GM18526 (cell line): ENCODE results near the gene SHC1.

ENCODE experiments used
- POLR2A ChIP-seq: IDR thresholded peaks from 3 replicates; pipeline ENCODE4 v1.6.1; 2011; ENCODE audit not compliant: insufficient read length; ENCODE audit errors: extremely low read depth

Gene SHC1

DNA sequence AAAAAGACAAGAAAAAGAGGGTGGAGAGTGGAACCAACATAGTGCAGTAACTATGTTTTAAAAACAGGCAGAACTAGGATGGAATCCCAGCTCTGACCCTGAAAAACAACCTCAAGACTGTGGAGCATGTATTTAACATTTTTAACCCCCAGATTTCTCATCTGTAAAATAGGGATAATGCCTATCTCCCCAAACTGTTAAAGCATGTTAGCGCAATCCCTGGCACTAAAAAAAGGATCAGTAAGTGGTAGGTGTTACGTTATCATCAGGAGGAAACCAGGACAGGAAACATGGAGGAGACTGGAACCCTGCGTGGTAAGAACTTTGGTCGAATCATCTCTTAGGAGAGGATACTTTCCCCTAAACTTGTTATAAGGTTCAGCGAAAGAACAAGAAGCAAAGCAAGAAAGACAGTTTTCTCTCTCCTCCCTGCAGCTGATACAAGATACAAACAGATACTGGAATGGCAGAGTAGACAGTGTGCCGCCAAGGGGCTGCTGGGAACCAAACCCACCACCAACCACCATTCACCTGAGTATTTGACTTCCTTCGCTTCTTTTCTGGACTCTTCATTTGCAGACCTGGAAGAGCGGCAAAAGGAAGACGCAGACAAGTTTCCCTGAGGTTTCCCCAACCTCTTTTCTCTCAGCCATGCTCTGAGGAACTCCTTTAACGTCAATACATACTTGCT lies 10.0 kb downstream of the SHC1 start:
- TF ChIP-seq POLR2A, result no peak

DNA sequence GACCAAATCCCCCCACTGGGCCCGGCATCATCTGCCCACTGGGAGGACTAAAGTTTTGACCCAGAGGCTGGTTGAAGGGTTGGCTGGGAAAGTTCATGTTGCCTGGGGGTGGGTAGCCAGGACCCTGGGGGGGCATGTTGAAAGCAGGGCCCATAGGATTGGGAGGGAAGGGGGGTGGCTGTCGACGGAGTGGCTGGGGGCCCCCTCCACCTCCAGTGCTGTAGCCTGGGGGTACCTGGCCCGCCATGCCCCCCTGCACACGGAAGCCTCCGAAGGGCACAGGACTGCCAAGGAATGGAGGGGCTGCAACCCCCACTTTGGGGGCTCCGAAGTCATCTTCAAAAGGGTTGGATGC lies 11.1 kb downstream of the SHC1 start:
- no peak for TF ChIP-seq POLR2A

DNA sequence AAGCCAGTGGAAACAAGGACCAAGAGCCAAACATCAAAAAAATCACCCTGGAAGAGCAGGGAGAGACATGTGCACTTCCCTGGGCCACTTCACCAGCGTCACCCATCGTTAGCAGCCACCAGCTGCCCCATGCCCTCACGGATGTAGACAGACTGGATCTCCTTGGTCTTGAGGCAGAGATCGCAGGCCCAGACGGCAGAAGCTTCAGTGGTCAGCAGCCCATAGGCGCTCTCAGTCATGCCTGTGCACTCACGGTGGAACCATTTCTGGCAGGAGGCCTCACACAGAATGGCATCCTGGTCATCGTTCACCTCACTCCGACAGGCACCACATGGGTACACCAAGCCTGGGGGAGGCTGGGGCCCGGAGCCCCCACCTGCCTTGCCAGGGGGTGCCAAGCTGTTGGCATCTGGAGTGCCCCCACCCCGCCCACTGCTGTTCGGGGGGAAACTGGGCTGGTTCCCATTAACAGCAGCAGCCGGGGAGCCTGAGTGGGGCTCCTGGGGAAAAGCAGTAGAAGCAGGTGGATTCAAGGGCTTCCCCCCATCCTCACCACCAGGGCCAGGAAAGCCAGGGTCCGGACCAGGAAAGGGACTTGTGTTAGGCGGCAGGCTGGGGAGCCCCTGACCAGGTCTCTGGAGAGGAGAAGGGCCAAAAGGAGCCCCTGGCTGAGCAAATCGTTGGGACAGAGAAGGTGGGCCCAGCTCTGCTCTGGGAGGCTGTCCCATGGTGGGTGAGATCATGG lies 11.7 kb downstream of the SHC1 start:
- TF ChIP-seq POLR2A, result no peak

DNA sequence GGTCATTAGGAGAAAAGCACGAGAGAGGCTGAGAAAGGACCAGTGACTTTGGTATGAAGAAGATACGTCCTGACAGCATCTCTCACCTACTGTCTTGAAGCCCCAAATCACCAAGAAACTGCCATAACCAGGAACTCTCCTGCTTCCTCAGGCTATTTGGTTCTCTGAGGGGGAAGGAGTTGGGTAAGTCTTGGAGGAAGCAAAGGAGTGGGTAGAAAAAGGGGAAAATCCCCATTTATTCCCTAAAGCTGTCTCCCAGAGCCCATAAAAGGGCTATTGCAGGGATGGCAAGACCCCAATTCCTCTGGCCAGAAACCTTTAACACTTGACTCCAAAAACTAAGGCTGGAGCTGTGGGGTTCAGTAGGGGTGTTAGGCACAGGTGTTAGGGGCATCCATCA lies 12.5 kb downstream of the SHC1 start:
- TF ChIP-seq POLR2A, result no peak

DNA sequence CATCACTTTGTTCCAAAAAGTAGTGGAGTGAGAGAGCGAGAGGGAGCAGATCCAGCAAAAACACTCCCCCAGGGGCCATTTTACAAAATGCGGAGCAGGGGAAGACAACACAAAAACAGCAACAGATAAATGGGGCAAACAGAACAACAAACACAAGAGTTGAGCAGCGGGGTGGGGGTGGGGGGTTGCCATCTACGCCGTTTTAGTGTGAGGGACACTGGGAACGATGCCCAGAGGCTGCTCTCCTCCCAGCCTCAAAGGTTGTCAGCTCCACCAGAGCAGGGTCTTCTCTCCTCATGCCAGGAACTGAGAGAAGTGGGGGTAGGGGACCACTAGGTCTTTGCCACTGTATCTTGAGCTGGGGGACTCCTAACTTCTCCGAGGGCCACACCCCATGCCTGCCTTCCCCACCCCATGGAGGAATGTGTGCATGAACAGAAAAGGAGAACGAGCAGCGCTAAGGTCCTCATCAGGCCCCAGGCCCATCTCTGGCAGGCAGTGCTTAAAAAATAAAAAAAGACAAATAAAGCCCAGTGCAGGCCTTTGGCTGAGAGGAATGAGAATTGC lies 13.4 kb downstream of the SHC1 start:
- no peak for TF ChIP-seq POLR2A

DNA sequence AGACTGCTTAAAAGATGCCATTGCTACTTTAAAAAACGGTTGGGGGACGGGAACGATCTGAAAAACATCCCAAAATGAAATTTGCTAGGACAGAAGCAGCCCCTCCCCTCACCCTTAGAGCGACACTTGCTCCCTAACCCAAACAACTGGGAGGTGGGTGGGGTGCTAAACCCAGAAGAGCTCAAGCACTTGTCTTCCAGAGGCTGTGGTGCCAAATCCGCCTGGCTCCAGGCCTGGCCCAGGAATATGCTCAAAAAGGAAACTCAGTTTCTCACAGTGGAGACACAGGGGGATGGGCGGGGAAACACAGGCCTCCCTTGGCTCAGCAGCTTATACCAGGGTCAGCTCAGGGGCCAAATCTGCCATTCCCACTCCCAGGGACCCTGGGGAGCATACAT lies 14.0 kb downstream of the SHC1 start:
- no peak for TF ChIP-seq POLR2A

DNA sequence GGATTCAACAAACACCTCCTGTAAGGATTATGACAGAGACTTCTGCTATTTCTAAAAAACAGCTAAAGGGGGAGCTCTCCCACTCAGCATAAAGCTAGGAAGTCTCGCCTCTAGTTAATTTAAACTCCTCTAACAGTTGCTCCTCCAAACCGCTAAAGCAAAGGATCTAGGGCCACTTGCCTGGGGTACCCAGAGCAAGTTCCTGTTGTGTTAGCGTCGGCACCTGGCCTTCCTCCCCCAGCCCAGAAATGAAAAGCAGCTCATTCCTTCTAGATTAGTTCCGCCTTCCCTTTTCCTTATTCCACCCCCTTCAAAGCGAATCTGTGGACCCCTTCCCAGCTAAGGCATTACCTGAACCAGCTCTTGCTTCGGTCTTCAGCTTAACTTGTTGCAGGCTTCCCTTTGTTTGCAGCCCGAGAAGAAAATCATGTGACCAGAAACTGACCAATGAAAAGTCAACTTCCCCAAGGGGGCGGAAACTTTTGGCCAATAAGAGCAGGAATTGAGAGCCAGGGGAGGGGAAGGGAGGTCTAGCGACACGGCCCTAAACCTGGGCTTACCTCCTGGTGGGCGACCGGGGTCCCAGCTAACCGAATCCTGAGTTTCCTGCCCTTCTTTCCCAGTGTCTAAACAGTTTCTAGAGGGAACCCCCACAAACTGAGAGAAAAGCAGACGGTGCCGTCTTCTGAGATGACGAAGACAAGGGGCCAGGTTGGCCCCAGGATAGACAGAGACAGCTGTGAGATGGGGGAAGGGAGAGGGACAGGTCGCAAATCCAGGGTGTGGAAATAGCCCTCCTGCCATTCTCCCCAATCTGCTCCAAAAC lies 14.6 kb downstream of the SHC1 start, which contains the start of gene PBXIP1:
Gene PBXIP1 (minus strand): TSS at position 382 of the 826 bp plus-strand sequence. CDS start 2,378 bp downstream, outside the sequence.
- no peak for TF ChIP-seq POLR2A

DNA sequence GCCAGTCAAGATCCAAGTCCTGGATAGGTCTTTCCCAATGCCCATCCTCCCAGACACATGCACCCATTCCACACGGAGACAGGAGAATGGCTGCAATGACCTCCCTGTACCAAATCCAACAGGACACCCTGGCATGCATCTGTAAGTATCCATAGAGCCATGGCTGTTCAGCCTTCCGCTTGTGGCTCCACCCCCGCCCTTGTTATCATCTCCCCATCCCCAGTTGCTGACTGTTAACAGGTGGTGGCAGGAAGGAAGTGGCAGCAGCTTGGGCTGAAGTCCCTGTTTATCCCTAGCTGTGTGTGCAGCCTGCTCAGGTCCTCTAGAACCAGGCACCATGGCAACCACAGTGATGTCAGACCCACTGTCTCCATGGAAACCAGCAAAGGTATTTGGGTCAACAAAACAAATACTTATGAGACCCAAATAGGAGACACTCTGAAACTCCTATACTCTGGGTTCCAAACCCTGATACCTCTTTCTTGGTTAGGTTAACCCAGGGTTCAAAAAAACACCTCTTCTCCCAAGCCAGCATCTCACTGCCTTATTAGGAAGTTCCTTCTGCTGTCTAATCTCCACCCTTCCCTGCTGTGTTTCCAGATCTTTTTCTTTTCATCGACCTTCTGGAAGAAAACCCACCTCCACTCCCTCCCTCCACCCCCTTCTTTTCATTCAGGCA lies 15.4 kb downstream of the SHC1 start:
- peak; percentile 26 for TF ChIP-seq POLR2A

DNA sequence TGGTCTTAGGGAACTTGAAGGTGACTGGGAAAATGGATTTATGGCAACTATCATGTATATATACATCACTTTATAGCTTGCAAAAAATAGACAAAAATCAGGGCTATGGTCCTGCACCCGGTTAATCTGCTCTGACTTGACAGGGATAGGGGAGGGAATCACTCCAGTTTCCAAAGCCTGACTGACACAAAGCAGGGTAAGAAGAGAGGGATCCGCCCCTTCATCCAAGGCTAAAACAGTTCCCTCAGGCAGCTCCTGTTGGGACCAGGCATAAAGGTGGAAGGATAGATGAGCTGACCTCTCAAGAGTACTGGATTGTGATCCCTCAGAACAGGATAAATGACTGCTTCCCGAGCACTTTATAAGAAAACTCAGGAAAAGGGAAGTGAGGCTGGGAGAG lies 16.0 kb downstream of the SHC1 start:
- TF ChIP-seq POLR2A, result no peak

DNA sequence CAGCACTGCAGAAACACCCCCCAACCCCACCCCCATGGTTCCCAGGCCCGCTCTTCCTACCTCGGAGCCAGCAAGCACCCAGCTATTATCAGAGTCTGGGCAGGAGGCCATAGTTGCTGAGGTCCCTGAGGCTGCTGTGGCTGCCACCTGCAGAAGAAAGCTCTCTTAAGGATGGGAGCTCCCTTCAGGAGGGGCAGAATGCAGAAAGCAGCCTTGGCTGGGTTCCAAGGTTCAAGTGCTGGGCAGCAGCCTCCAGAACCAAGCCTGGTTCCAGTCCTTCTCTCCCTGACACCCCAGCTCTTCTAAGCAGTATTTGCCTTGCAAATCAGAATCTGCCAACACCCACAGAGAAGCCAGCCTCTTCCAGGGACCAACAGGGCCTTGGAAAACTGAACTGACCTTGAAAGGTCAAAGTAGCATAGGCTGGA lies 16.9 kb downstream of the SHC1 start:
- no peak for TF ChIP-seq POLR2A

DNA sequence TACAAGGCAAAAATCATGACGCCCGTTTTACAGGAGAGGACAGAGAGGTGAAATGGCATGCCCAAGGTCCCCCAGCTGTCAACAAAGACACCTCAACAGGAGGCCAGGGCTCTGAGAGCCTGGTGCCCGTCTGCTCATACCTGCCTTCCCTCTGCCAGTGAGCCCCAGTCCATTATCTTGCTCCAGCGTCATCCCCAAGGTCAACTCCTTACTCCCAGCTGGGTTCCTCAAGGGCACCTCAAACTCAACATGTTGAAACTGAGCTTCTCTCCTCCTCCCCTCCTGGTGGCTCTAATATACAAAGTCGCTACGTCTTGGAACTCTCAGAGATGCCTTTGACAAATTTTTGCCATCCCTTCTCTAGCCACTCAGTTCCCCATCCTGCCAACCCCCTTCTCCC lies 17.9 kb downstream of the SHC1 start:
- TF ChIP-seq POLR2A, result no peak

DNA sequence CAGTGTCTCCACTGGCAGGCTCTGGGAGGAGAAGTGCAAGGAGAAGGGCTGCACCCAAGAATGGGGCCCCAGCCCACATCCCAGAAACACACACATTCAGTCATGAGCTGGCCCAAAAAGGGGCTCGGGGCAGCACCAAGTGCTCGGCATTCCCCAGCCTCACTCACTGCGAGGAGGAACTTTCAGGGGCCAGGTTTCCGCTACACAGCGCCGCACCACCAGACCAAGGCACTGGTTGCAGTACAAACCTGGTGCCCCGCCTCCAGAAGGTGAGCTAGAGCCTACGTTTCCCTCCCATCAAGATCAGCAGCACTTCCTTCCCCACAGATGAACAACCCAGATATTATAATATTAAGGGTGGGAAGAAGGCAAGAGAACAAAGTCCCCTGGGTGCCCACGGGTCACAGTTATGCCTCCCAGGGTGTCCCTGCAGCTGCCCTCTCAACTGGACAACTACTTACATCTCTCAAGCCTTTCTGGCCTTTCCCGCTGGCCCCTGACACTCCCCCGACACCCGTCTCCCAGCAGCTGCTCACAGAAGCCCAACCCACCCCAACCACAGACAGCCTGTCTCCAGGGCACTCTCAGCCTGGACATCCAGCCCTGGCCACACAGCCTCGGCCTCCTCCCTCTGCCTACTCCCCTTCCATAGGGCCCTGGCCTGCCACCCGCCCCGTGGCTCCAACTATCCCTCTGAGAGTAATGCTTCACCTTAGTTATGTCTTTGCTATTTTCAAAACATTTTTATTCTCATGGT lies 18.5 kb downstream of the SHC1 start:
- TF ChIP-seq POLR2A, result no peak

DNA sequence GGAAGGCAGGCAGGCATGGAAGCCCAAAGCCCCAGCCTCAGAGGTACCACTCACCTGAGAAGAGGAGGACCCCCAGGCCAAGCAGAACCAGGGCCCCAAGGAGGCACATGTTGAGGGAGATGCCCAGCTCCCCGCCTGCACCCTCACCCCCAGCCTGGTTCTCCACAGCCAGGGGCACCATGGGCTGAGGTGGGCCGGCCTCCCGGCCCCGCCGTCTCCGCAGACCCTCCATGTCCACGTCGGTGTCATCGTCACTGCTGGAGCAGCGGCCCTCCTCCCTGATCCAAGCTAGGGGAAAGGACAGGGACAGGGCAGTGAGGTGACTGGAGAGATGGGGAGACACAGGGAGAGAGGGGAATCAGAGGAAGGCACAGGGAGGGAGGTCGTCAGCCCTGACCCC lies 22.5 kb downstream of the SHC1 start:
- TF ChIP-seq POLR2A, result no peak

DNA sequence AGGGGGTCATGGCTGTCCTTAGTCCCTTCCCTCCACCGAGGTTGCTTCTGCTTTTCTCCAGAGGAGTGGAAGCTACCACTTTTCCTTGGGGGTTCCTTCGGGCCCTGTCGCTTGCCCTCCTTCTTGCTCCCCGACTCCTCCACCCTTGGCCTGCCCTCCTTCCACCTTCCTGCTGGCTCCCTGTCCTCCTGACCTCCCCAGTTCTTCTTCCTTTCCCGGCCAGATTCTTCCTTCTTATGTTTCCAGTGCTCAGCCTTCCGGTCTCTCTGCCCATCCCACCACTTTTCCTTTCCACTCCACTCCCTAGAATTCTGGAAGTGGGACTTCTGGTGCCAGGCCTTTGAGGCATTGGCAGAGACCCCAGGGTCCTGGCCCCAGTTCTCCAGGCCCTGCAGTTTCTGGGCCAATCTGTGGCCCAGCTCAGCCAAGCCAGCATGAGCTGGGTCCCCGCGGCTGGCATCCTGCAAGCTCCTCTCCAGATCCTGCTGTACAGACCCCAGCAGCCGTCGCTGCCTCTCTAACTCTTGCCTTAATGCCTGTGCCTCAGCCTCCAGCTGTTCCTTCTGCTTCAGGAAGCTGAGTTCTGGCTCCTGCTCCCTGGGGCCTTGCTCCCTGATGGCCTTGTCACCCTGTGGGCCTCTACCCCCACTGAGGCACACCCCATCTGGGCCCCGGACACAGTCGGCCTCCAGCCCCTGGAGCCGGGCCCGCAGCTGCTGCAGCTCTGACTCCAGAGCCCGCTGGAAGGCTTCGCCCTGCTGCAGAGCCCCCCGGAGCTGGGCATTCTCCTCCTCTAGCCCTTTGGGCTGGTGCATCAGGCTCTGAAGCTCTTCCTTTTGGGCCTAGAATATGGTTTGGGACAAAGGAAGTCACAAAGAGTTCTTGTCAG lies 24.3 kb downstream of the SHC1 start:
- TF ChIP-seq POLR2A, result no peak
